Effector CD4-positive, alpha-beta T cell (primary cell): ENCODE data around the gene LCN12.

Experiments used
- DNase-seq: peaks from one replicate; pipeline ENCODE4 v3.0.0-alpha.2; 2020

The LCN12 gene

GRCh38 chr9:136958898-136959850, 7.1 kb downstream of the LCN12 start:
- no peak for DNase-seq

- no peak for DNase-seq
Measured at GRCh38 chr9:136960212-136960937, 8.3 kb downstream of the LCN12 start.

- no peak for DNase-seq
Measured at GRCh38 chr9:136960938-136961275, 8.8 kb downstream of the LCN12 start.

GRCh38 chr9:136961279-136962065, 9.4 kb downstream of the LCN12 start:
- no peak for DNase-seq

- DNase-seq: no peak
Measured at GRCh38 chr9:136962163-136962562, 10.1 kb downstream of the LCN12 start.

GRCh38 chr9:136962701-136963248, 10.7 kb downstream of the LCN12 start:
- DNase-seq: no peak

GRCh38 chr9:136963341-136963740, 11.3 kb downstream of the LCN12 start:
- no peak for DNase-seq

GRCh38 chr9:136963751-136964150, 11.7 kb downstream of the LCN12 start:
- no peak for DNase-seq

- DNase-seq: no peak
Measured at GRCh38 chr9:136964171-136964689, 12.2 kb downstream of the LCN12 start.

- no peak for DNase-seq
Measured at GRCh38 chr9:136964833-136965422, 12.9 kb downstream of the LCN12 start.

- no peak for DNase-seq
Measured at GRCh38 chr9:136965771-136966484, 13.9 kb downstream of the LCN12 start.

GRCh38 chr9:136968333-136969127, 16.5 kb downstream of the LCN12 start:
- no peak for DNase-seq

GRCh38 chr9:136969150-136969549, 17.1 kb downstream of the LCN12 start:
- no peak for DNase-seq

GRCh38 chr9:136969774-136970173, 17.7 kb downstream of the LCN12 start:
- no peak for DNase-seq

GRCh38 chr9:136970361-136970760, 18.3 kb downstream of the LCN12 start:
- DNase-seq: no peak

GRCh38 chr9:136971746-136972145, 19.7 kb downstream of the LCN12 start:
- DNase-seq: no peak

- no peak for DNase-seq
Measured at GRCh38 chr9:136972335-136972734, 20.3 kb downstream of the LCN12 start.

- no peak for DNase-seq
Measured at GRCh38 chr9:136972743-136973142, 20.7 kb downstream of the LCN12 start.

- no peak for DNase-seq
Measured at GRCh38 chr9:136973618-136974617, 21.8 kb downstream of the LCN12 start.
